Breast epithelium (tissue), 4 donors: ENCODE results near the gene WDPCP. TPM values are rescaled to one million over a fixed set of nuclear protein-coding genes. Genes with fewer than 3 reads are reported as not detected.

Source experiments
- DNase-seq, 2 donors: peaks; one replicate each; pipeline ENCODE4 v3.0.0-alpha.2; 2019; ENCODE audit warnings: low spot score in 2 of 2
- H3K27ac ChIP-seq, 2 donors: fragments of 200-600 bp; sonication (generic) in 1 of 2; one replicate each; pipeline ENCODE4 v1.5.1; 2016 to 2019; ENCODE audit warnings: mild to moderate bottlenecking in 1 of 2
- H3K27me3 ChIP-seq, 2 donors: fragments of 200-600 bp; sonication (generic) in 1 of 2; one replicate each; pipeline versions ENCODE4 v1.5.1 to v1.6.0; 2017 to 2019; ENCODE audit warnings: control low read depth in 1 of 2, mild to moderate bottlenecking in 1 of 2
- H3K36me3 ChIP-seq: fragments of 200-600 bp; one replicate; pipeline ENCODE4 v1.5.1; 2019
- H3K4me1 ChIP-seq, 2 donors: fragments of 200-600 bp; sonication (generic); one replicate each; pipeline ENCODE4 v1.5.1; 2016 to 2019; ENCODE audit warnings: control low read depth in 1 of 2
- H3K4me3 ChIP-seq, 3 donors: fragments of 200-600 bp; sonication (generic); 1 replicate in 2 of 3; 2 replicates in 1 of 3; pipeline ENCODE4 v1.5.1; 2016 to 2019; ENCODE audit warnings: mild to moderate bottlenecking in 3 of 3, moderate library complexity in 2 of 3
- H3K9me3 ChIP-seq, 2 donors: fragments of 200-600 bp; sonication (generic) in 1 of 2; one replicate each; pipeline ENCODE4 v1.5.1; 2016 to 2019; ENCODE audit warnings: control low read depth in 1 of 2
- CTCF ChIP-seq, 3 donors: fragments of 450-650 bp; IDR thresholded peaks; one replicate each; pipeline ENCODE4 v1.5.1; 2016 to 2017; ENCODE audit warnings: antibody characterized with exemption in 3 of 3, mild to moderate bottlenecking in 3 of 3, moderate library complexity in 3 of 3
- POLR2A ChIP-seq: fragments of 450-650 bp; IDR thresholded peaks from one replicate; pipeline ENCODE4 v1.6.1; 2016; ENCODE audit warnings: antibody characterized with exemption, mild to moderate bottlenecking, moderate library complexity
- POLR2AphosphoS5 ChIP-seq, 3 donors: sonication (generic); formaldehyde crosslinking; IDR thresholded peaks; one replicate each; pipeline ENCODE4 v1.6.1; 2017; ENCODE audit warnings: antibody characterized with exemption in 3 of 3
- intact Hi-C: fragments of 100-400 bp; cut with DNase I; formaldehyde crosslinking; loops from one replicate; pipeline ENCODE4 v1.15.1; 2023; ENCODE audit warnings: low total_unique reads
- total RNA-seq, 3 donors: library from RNA; depleted of rRNA; stranded (reverse); fragments of >200 nt; gene quantifications; one replicate each; pipeline ENCODE4 v1.1.0, GENCODE V29; 2016

The WDPCP gene
- total RNA-seq, 3 donors from 2014 or later, result 25.2 to 37.4 (median 29.4) TPM

- H3K27ac ChIP-seq, result no peak overlapping the region
- DNase-seq, result no peak
- intact Hi-C loops, result no loop called here
- H3K4me1 ChIP-seq, result no peaks in the 10 kb centered on the region
- peaks cover 8 to 64% of the 10 kb centered on the region in 2 donors for H3K9me3 ChIP-seq
- TF ChIP-seq POLR2AphosphoS5 (IDR thresholded peaks at IDR 0.05) (no peak), CTCF (IDR thresholded peaks at IDR 0.05) (no peak)
- H3K36me3 ChIP-seq, result no peaks in the 10 kb centered on the region
- H3K27me3 ChIP-seq, result no peaks in the 10 kb centered on the region
- H3K4me3 ChIP-seq, result no peak overlapping the region
Observed at GRCh38 chr2:63283273-63283672, 305.0 kb downstream of the WDPCP start.

GRCh38 chr2:63272560-63272959 lies 315.7 kb downstream of the WDPCP start:
- intact Hi-C loops, result no loop called here

GRCh38 chr2:63270717-63271116 lies 317.6 kb downstream of the WDPCP start:
- intact Hi-C loops, result no loop called here
- Histone ChIP-seq H3K4me3 (no peak overlapping the region), H3K27ac (no peak overlapping the region), H3K27me3 (no peaks in the 10 kb centered on the region), H3K36me3 (no peaks in the 10 kb centered on the region), H3K9me3 (peaks cover 29 to 38% of the 10 kb centered on the region in 2 donors), H3K4me1 (no peaks in the 10 kb centered on the region)
- no peak for DNase-seq
- TF ChIP-seq POLR2AphosphoS5 (IDR thresholded peaks at IDR 0.05) (no peak), POLR2A (no peak), CTCF (IDR thresholded peaks at IDR 0.05) (no peak)

More at GRCh38 chr2:63272560-63272959, 315.7 kb downstream of the WDPCP start:
- H3K27me3 ChIP-seq, result no peaks in the 10 kb centered on the region
- H3K27ac ChIP-seq, result no peak overlapping the region
- H3K9me3 ChIP-seq, result peaks cover 25 to 40% of the 10 kb centered on the region in 2 donors
- TF ChIP-seq POLR2AphosphoS5 (IDR thresholded peaks at IDR 0.05) (no peak), POLR2A (no peak), CTCF (IDR thresholded peaks at IDR 0.05) (no peak)
- DNase-seq, result no peak
- H3K4me1 ChIP-seq, result no peaks in the 10 kb centered on the region
- no peaks in the 10 kb centered on the region for H3K36me3 ChIP-seq
- H3K4me3 ChIP-seq, result no peak overlapping the region

- no peak for DNase-seq
- Histone ChIP-seq H3K4me3 (no peak overlapping the region), H3K9me3 (peaks cover 27 to 29% of the 10 kb centered on the region in 2 donors), H3K27me3 (no peaks in the 10 kb centered on the region), H3K4me1 (no peaks in the 10 kb centered on the region), H3K27ac (no peak overlapping the region), H3K36me3 (no peaks in the 10 kb centered on the region)
- intact Hi-C loops, result no loop called here
- TF ChIP-seq CTCF (IDR thresholded peaks at IDR 0.05) (no peak), POLR2A (no peak), POLR2AphosphoS5 (IDR thresholded peaks at IDR 0.05) (no peak)
Observed at GRCh38 chr2:63268946-63269345, 319.3 kb downstream of the WDPCP start.

- DNase-seq, result no peak
Observed at GRCh38 chr2:63261137-63261621, 327.1 kb downstream of the WDPCP start.

More at GRCh38 chr2:63261137-63261621, 327.1 kb downstream of the WDPCP start:
- Histone ChIP-seq H3K27me3 (no peaks in the 10 kb centered on the region), H3K4me1 (no peaks in the 10 kb centered on the region), H3K27ac (no peak overlapping the region), H3K9me3 (no peaks in the 10 kb centered on the region), H3K36me3 (no peaks in the 10 kb centered on the region), H3K4me3 (no peak overlapping the region)
- intact Hi-C loops, result no loop called here
- TF ChIP-seq POLR2AphosphoS5 (IDR thresholded peaks at IDR 0.05) (no peak), CTCF (IDR thresholded peaks at IDR 0.05) (no peak), POLR2A (no peak)
